Fibroblast of skin of left biceps (primary cell): Measurements from ENCODE around the gene LRRC7.

Experiments
- DNase-seq, 2 experiments: peaks; one replicate each; pipeline ENCODE4 v3.0.0-alpha.2; 2013; ENCODE audit warnings: low read depth in 2 of 2

LRRC7 gene

GRCh38 chr1:69589799-69590198 is 22.1 kb downstream of the LRRC7 start:
- DNase-seq = no peak

GRCh38 chr1:69592341-69592740 is 24.6 kb downstream of the LRRC7 start:
- no peak for DNase-seq

DNA sequence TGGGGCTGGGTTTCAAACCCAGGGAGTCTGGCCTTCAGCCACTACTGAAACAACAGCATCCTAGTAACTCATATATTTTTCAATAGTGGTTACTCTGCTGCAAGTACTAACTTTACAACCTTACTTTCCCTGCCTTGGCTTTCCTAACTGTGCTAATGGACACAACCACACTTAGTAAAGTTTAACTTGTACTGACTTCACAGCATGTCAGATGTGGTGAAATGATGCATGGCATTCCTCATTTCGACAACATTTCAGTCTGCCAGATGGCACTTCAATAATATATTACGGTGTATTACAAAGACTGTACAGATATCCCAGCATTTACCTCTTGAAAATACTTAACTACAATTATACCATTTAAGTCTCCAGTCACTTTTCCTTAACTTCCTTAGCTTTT is 27.8 kb downstream of the LRRC7 start:
- no peak for DNase-seq

- DNase-seq = no peak
These were observed 43.6 kb downstream of the LRRC7 start for GRCh38 chr1:69611316-69611715.

GRCh38 chr1:69613414-69613813 is 45.7 kb downstream of the LRRC7 start:
- DNase-seq = no peak

- DNase-seq = no peak
These were observed 71.0 kb downstream of the LRRC7 start for GRCh38 chr1:69638673-69639072.

- DNase-seq = no peak
These were observed 71.4 kb downstream of the LRRC7 start for GRCh38 chr1:69639159-69639558.

DNA sequence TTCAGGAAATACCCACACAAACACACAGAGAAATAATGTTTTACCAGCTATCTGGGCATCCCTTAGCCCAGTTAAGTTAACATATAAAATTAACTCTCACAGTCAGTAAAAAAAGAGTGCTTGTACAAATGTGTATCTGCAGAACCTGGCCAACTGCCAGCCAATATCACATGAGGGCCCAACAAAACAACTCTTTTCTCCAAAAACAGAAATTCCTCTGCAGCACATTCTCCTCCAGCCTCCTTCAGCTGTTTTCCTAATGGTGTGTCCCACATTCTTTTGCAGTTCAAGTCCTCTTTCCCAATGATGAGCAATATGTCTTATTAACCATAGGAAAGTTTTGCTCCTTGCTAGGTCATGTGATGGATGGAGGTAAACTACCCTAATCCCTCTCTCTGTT is 75.5 kb downstream of the LRRC7 start:
- no peak for DNase-seq

- no peak for DNase-seq
These were observed 77.8 kb downstream of the LRRC7 start for GRCh38 chr1:69645477-69645876.

- DNase-seq = no peak
These were observed 80.8 kb downstream of the LRRC7 start for GRCh38 chr1:69648486-69648885.

GRCh38 chr1:69649383-69649990 is 81.8 kb downstream of the LRRC7 start:
- DNase-seq = no peak

DNA sequence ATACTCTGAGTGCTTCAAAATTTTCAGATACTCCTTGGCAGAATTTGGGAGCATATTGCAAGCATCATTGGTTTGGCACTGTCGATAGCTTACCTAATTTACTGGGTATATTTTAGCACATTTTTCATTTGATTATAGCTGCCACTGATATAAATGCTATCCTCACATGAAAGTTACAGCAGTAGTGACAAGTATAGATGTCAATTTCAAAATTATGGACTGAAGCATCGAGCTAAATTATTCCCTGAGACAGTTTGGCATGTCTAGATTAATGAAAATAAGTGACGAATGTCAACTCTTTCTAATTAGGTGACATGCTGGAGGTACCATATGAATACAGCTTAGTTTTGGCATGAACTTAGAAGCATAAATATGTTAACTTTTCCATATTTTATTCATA is 83.1 kb downstream of the LRRC7 start:
- DNase-seq = no peak

GRCh38 chr1:69651656-69652055 is 83.9 kb downstream of the LRRC7 start:
- DNase-seq = no peak

DNA sequence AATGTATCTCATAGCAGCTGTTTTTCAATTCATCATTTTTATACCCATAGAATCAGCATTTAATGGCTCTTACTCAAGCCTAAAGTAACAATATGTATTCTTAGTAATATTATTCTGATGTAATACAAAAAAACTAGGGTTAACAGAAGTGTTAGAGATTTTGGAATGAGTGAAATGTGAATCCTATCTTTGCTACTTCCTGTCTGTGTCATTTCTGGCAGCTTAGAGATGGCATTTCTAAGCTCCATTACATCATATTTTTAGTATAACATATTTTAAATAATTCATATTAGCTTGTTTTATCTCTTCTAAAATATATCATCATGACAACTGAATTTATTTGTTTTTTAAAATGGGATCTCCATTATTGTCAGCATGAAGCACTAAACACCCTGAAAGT is 90.2 kb downstream of the LRRC7 start:
- DNase-seq = no peak

GRCh38 chr1:69661686-69662085 is 94.0 kb downstream of the LRRC7 start:
- DNase-seq = no peak

DNA sequence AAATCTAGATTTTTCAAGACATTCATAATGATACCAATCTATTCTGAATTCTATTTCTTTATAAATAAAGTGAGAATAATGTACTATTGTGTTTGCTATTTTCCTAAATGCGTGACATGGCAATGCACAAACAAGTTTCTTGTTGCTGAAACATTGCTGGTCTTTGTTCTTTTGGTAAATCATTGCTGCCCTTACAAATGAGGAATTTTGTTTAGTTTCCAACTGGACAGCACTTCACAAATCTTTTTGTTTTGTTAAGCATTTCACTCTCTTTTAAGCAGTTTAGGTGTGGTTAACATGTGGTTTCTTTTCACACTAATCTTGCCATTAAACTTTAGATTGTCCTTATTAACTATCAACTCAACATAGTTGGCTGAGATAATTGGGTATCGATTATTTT is 94.6 kb downstream of the LRRC7 start:
- no peak for DNase-seq

GRCh38 chr1:69671363-69672010 is 103.8 kb downstream of the LRRC7 start:
- no peak for DNase-seq

- DNase-seq = no peak
These were observed 105.6 kb downstream of the LRRC7 start for GRCh38 chr1:69673321-69673720.

DNA sequence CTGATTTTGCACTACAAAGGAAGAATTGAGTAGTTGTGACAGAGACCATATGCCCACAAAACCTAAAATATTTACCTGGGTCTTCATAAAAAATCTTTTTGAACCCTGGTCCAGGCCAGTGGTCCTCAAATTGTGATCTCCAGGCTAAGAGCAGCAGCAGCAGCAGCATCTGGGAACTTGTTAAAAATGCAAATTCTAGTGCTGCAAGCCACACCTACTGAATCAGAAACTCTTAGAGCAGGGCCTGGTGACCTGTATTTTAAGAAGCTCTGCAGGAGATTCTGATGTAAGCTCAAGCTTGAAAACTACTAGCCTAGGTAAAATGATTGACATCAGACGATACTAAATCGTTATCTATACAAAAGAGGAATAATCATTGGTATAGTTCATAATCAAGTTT is 112.2 kb downstream of the LRRC7 start:
- no peak for DNase-seq

DNA sequence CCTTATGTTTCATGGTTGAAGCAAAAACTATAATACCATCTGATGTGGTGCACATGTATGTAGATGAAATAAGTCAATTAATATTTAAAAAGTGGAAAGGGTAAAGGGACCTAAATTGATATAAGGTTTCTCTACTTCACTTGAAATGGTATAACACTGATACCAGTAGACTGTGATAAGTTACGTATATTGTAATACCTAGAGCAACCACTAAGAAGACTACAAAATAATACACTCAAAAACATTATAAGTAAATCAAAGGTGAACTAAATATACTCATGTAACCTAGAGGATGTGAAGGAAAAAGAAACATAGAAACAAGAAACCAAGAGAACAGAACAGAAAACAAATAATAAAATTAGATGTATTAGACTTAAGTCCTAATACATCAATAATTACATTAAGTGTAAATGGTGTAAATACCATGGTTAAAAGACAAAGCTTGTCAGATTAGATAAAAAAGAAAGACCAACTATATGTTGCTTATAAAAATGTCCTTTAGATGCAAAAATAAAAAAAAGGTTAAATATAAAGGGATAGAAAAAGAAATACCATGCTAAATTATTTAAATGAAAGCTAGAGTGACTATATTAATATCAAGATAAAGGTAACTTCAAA is 118.8 kb downstream of the LRRC7 start:
- no peak for DNase-seq

DNA sequence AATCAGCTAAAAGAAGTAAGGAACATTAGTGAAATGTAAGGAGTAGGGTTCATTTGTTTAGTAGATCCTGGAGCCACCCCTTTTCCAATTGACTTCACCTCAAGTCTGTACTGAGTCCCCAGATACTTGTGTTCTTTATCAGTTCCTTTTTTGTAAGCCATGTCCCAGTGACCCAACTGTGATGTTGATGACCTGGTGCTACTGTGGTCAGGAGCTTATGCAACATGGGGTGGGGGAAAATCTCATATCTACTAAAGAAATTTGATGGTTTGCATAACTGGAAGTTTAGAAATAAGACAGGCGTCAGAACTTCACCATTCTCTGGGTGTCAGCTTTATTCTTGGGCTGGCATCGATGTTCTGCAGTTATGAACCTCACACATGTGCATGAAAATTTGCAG is 120.5 kb downstream of the LRRC7 start:
- no peak for DNase-seq

DNA sequence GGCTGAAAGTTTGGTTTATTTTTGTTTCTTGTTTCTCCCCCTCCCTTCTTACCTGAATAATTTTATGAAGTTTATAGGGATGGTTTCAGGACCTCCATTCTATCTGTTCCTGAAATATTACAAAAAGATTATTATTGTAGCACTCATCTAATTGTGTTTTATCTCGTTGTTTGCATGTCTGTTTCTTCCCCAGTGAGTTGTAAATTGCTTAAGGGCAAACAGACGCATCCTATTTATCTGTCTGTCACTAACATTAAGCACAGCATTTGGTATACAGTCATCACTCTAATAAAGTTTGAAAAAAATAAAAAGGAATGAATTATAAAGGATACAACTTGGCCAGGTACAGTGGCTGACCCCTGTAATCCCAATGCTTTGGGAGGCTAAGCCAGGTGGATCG is 123.5 kb downstream of the LRRC7 start:
- DNase-seq = no peak

DNA sequence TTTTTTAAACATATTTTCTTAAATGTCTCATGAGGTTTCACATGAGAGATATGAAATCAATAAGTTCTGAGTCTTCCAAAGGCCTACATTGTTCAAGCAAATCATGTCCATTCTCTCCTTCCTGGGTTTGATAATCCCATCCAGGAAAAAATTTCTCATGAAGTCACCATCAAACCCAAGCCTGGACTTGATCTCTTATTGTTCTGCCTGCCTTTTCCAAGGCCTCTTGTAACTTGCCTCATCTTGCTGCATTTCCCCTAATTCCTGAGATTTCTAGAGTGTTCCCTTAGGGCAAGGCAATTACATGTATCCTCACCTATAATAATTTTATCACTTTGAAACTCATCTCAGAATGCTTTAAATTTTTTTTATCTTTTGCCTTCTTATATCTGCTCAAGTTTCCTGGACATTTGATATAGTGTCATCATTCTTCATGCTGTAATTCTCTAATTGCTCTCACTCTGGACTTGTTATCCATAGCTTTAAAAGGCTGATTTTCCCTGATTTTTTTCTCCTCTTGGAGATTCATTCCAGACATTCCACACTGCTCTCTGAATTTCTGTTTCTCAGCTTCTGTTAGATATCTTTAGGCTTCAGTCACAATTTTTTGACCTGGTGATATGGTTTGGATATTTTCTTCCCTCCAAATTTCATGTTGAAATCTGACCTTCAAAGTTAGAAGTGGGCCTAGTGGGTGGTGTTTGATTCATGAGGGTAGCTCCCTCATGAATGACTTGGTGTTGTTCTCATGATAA is 126.4 kb downstream of the LRRC7 start:
- no peak for DNase-seq
